ENCODE data around the gene SIRPB2.

SIRPB2 gene

GRCh38 chr20:1491281-1491840, at the start of gene SIRPB2:
TSS of gene SIRPB2 (minus strand) at chr20:1491420. CDS start at chr20:1491359, 61 bp downstream.
- Histone ChIP-seq H3K4me3 (ENCODE audit: low read depth, low read length) (no peak within 1 kb of the TSS), H3K27me3 (ENCODE audit: control insufficient read depth, insufficient read depth, low read length) (peaks cover 4% of the 10 kb centered on the region), H3K4me1 (ENCODE audit: control insufficient read depth, insufficient read depth, low read length) (no peaks in the 10 kb centered on the region), H3K36me3 (ENCODE audit: control insufficient read depth, insufficient read depth, low read length) (no peaks in the 10 kb centered on the region), H3K9me3 (ENCODE audit: control insufficient read depth, insufficient read depth, low read length) (no peaks in the 10 kb centered on the region), H3K9ac (ENCODE audit: low read depth, low read length) (no peak within 1 kb of the TSS)

- Histone ChIP-seq H3K9me3 (ENCODE audit: control insufficient read depth, insufficient read depth, low read length) (no peaks in the 10 kb centered on the region), H3K4me3 (ENCODE audit: low read depth, low read length) (no peak overlapping the region), H3K27me3 (ENCODE audit: control insufficient read depth, insufficient read depth, low read length) (no peaks in the 10 kb centered on the region), H3K4me1 (ENCODE audit: control insufficient read depth, insufficient read depth, low read length) (no peaks in the 10 kb centered on the region), H3K36me3 (ENCODE audit: control insufficient read depth, insufficient read depth, low read length) (no peaks in the 10 kb centered on the region), H3K9ac (ENCODE audit: low read depth, low read length) (no peak overlapping the region)
Measured at GRCh38 chr20:1539816-1540419, 48.7 kb upstream of the SIRPB2 start.

- Histone ChIP-seq H3K4me3 (ENCODE audit: low read depth, low read length) (no peak overlapping the region), H3K27me3 (ENCODE audit: control insufficient read depth, insufficient read depth, low read length) (no peaks in the 10 kb centered on the region), H3K4me1 (ENCODE audit: control insufficient read depth, insufficient read depth, low read length) (no peaks in the 10 kb centered on the region), H3K36me3 (ENCODE audit: control insufficient read depth, insufficient read depth, low read length) (no peaks in the 10 kb centered on the region), H3K9ac (ENCODE audit: low read depth, low read length) (no peak overlapping the region), H3K9me3 (ENCODE audit: control insufficient read depth, insufficient read depth, low read length) (no peaks in the 10 kb centered on the region)
Measured at GRCh38 chr20:1538655-1539054, 47.4 kb upstream of the SIRPB2 start.

- no peak overlapping the region for H3K4me3 ChIP-seq (ENCODE audit: low read depth, low read length)
- no peak overlapping the region for H3K9ac ChIP-seq (ENCODE audit: low read depth, low read length)
Measured at GRCh38 chr20:1537731-1538058, 46.5 kb upstream of the SIRPB2 start.

GRCh38 chr20:1536893-1537730, 45.9 kb upstream of the SIRPB2 start:
- H3K4me3 ChIP-seq (ENCODE audit: low read depth, low read length): no peak overlapping the region
- no peaks in the 10 kb centered on the region for H3K4me1 ChIP-seq (ENCODE audit: control insufficient read depth, insufficient read depth, low read length)
- no peak overlapping the region for H3K9ac ChIP-seq (ENCODE audit: low read depth, low read length)
- H3K9me3 ChIP-seq (ENCODE audit: control insufficient read depth, insufficient read depth, low read length): no peaks in the 10 kb centered on the region
- H3K36me3 ChIP-seq (ENCODE audit: control insufficient read depth, insufficient read depth, low read length): no peaks in the 10 kb centered on the region
- H3K27me3 ChIP-seq (ENCODE audit: control insufficient read depth, insufficient read depth, low read length): no peaks in the 10 kb centered on the region

More at GRCh38 chr20:1537731-1538058, 46.5 kb upstream of the SIRPB2 start:
- Histone ChIP-seq H3K4me1 (ENCODE audit: control insufficient read depth, insufficient read depth, low read length) (no peaks in the 10 kb centered on the region), H3K27me3 (ENCODE audit: control insufficient read depth, insufficient read depth, low read length) (no peaks in the 10 kb centered on the region), H3K9me3 (ENCODE audit: control insufficient read depth, insufficient read depth, low read length) (no peaks in the 10 kb centered on the region), H3K36me3 (ENCODE audit: control insufficient read depth, insufficient read depth, low read length) (no peaks in the 10 kb centered on the region)

- H3K36me3 ChIP-seq (ENCODE audit: control insufficient read depth, insufficient read depth, low read length): no peaks in the 10 kb centered on the region
- no peak overlapping the region for H3K9ac ChIP-seq (ENCODE audit: low read depth, low read length)
Measured at GRCh38 chr20:1535420-1536175, 44.4 kb upstream of the SIRPB2 start.

GRCh38 chr20:1534526-1534925, 43.3 kb upstream of the SIRPB2 start:
- no peak overlapping the region for H3K4me3 ChIP-seq (ENCODE audit: low read depth, low read length)
- H3K4me1 ChIP-seq (ENCODE audit: control insufficient read depth, insufficient read depth, low read length): no peaks in the 10 kb centered on the region
- H3K27me3 ChIP-seq (ENCODE audit: control insufficient read depth, insufficient read depth, low read length): no peaks in the 10 kb centered on the region
- no peak overlapping the region for H3K9ac ChIP-seq (ENCODE audit: low read depth, low read length)
- H3K9me3 ChIP-seq (ENCODE audit: control insufficient read depth, insufficient read depth, low read length): no peaks in the 10 kb centered on the region
- H3K36me3 ChIP-seq (ENCODE audit: control insufficient read depth, insufficient read depth, low read length): no peaks in the 10 kb centered on the region

More at GRCh38 chr20:1535420-1536175, 44.4 kb upstream of the SIRPB2 start:
- Histone ChIP-seq H3K4me1 (ENCODE audit: control insufficient read depth, insufficient read depth, low read length) (no peaks in the 10 kb centered on the region), H3K27me3 (ENCODE audit: control insufficient read depth, insufficient read depth, low read length) (no peaks in the 10 kb centered on the region), H3K4me3 (ENCODE audit: low read depth, low read length) (no peak overlapping the region), H3K9me3 (ENCODE audit: control insufficient read depth, insufficient read depth, low read length) (no peaks in the 10 kb centered on the region)

- Histone ChIP-seq H3K36me3 (ENCODE audit: control insufficient read depth, insufficient read depth, low read length) (no peaks in the 10 kb centered on the region), H3K9me3 (ENCODE audit: control insufficient read depth, insufficient read depth, low read length) (no peaks in the 10 kb centered on the region), H3K4me3 (ENCODE audit: low read depth, low read length) (no peak overlapping the region), H3K4me1 (ENCODE audit: control insufficient read depth, insufficient read depth, low read length) (no peaks in the 10 kb centered on the region), H3K9ac (ENCODE audit: low read depth, low read length) (no peak overlapping the region), H3K27me3 (ENCODE audit: control insufficient read depth, insufficient read depth, low read length) (no peaks in the 10 kb centered on the region)
Measured at GRCh38 chr20:1533059-1533458, 41.8 kb upstream of the SIRPB2 start.

GRCh38 chr20:1528811-1529210, 37.6 kb upstream of the SIRPB2 start:
- Histone ChIP-seq H3K4me3 (ENCODE audit: low read depth, low read length) (no peak overlapping the region), H3K9ac (ENCODE audit: low read depth, low read length) (no peak overlapping the region), H3K36me3 (ENCODE audit: control insufficient read depth, insufficient read depth, low read length) (no peaks in the 10 kb centered on the region), H3K9me3 (ENCODE audit: control insufficient read depth, insufficient read depth, low read length) (no peaks in the 10 kb centered on the region), H3K27me3 (ENCODE audit: control insufficient read depth, insufficient read depth, low read length) (no peaks in the 10 kb centered on the region), H3K4me1 (ENCODE audit: control insufficient read depth, insufficient read depth, low read length) (no peaks in the 10 kb centered on the region)

GRCh38 chr20:1527923-1528322, 36.7 kb upstream of the SIRPB2 start:
- Histone ChIP-seq H3K4me1 (ENCODE audit: control insufficient read depth, insufficient read depth, low read length) (no peaks in the 10 kb centered on the region), H3K9ac (ENCODE audit: low read depth, low read length) (no peak overlapping the region), H3K9me3 (ENCODE audit: control insufficient read depth, insufficient read depth, low read length) (no peaks in the 10 kb centered on the region), H3K36me3 (ENCODE audit: control insufficient read depth, insufficient read depth, low read length) (no peaks in the 10 kb centered on the region), H3K27me3 (ENCODE audit: control insufficient read depth, insufficient read depth, low read length) (no peaks in the 10 kb centered on the region), H3K4me3 (ENCODE audit: low read depth, low read length) (no peak overlapping the region)

- H3K9ac ChIP-seq (ENCODE audit: low read depth, low read length): no peak overlapping the region
- H3K4me3 ChIP-seq (ENCODE audit: low read depth, low read length): no peak overlapping the region
- H3K9me3 ChIP-seq (ENCODE audit: control insufficient read depth, insufficient read depth, low read length): no peaks in the 10 kb centered on the region
- no peaks in the 10 kb centered on the region for H3K36me3 ChIP-seq (ENCODE audit: control insufficient read depth, insufficient read depth, low read length)
- H3K27me3 ChIP-seq (ENCODE audit: control insufficient read depth, insufficient read depth, low read length): no peaks in the 10 kb centered on the region
- no peaks in the 10 kb centered on the region for H3K4me1 ChIP-seq (ENCODE audit: control insufficient read depth, insufficient read depth, low read length)
Measured at GRCh38 chr20:1526896-1527295, 35.7 kb upstream of the SIRPB2 start.

Measured in iPS-15b (cell line).